Fibroblast of lung (primary cell): ENCODE data around the gene SLC39A8.
"Not testable (repeated sequence)": the region's sequence is repeated elsewhere in the genome, so short reads cannot be mapped to it uniquely, and the experiment has no call there.

Experiments used
- EZH2 ChIP-seq: IDR thresholded peaks from 2 replicates; pipeline ENCODE4 v1.5.1; 2012; ENCODE audit warnings: low read length, control low read depth, mild to moderate bottlenecking; ENCODE audit errors: missing control alignments
- TF ChIP-seq, protein P1 (sequence below), 2 donors: IDR thresholded peaks in 1 of 2; conservative IDR thresholded peaks in 1 of 2; 1 replicate in 1 of 2; 2 replicates in 1 of 2; pipeline ENCODE4 v1.5.1; 2011 to 2012; ENCODE audit warnings: low read length in 2 of 2, control low read depth in 1 of 2, inconsistent platforms in 1 of 2, low read depth in 1 of 2, mild to moderate bottlenecking in 1 of 2

DNA sequence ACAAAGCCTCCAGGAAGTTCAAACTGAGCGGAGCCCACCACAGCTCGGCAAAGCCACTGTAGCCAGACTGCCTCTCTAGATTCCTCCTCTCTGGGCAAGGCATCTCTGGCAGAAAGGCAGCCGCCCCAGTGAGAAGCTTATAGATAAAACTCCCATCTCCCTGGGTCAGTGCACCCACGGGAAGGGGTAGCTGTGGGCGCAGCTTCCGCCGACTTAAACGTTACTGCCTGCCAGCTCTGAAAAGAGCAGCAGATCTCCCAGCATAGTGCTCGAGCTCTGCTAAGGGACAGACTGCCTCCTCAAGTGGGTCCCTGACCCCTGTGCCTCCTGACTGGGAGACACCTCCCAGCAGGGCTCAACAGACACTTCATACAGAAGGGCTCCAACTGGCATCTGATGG lies 72.0 kb downstream of the SLC39A8 start:
- TF ChIP-seq EZH2 = not testable (repeated sequence)
- TF ChIP-seq, protein P1, sequence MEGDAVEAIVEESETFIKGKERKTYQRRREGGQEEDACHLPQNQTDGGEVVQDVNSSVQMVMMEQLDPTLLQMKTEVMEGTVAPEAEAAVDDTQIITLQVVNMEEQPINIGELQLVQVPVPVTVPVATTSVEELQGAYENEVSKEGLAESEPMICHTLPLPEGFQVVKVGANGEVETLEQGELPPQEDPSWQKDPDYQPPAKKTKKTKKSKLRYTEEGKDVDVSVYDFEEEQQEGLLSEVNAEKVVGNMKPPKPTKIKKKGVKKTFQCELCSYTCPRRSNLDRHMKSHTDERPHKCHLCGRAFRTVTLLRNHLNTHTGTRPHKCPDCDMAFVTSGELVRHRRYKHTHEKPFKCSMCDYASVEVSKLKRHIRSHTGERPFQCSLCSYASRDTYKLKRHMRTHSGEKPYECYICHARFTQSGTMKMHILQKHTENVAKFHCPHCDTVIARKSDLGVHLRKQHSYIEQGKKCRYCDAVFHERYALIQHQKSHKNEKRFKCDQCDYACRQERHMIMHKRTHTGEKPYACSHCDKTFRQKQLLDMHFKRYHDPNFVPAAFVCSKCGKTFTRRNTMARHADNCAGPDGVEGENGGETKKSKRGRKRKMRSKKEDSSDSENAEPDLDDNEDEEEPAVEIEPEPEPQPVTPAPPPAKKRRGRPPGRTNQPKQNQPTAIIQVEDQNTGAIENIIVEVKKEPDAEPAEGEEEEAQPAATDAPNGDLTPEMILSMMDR (conservative IDR thresholded peaks at IDR 0.05 in 1 of 2, IDR thresholded peaks at IDR 0.05 in 1 of 2; ENCODE audit: low read depth in 1 of 2, low read length in 2 of 2) = not testable (repeated sequence)
